ENCODE results near the gene ZNF99.

Gene ZNF99

DNA sequence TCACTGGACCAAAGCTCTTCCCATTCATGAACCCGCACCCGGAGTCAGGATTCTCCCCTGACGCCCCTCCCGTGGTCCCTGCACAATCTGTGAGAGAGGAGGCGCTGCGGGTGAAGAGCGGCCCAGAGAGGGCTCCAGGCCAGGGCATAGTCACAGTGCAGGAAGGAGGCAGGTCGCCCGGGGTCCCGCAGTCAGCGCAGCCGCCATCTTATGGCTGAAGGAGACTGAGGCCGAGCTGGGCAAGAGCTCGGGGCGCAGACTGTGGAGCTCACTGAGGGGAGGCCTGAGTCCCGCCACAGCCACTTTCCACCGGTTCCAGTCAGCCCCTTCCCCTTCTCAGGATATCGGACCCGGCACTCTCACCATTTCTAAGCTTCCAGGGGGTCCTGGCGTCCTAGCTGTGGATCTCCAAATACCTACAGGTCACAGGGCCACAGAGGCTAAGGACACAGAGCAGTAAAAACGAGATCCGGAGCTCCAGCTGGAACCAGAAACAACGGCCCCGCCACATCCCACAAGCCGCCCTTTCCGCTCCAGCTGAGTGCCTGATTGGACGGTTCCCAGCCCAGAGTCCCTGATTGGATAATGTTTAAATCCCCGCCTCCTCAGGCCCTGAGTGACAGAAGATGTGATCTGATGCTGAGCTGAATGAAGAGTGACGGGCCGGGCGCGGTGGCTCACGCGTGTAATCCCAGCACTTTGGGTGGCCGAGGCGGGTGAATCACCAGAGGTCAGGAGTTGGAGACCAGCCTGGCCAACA is at the start of gene ZNF99:
TSS of gene ZNF99 (minus strand) at position 501 of the 760 bp plus-strand sequence. CDS start at position 366, 135 bp downstream.
- no peak within 1 kb of the TSS for H3K9ac ChIP-seq
- TF ChIP-seq, protein P1, sequence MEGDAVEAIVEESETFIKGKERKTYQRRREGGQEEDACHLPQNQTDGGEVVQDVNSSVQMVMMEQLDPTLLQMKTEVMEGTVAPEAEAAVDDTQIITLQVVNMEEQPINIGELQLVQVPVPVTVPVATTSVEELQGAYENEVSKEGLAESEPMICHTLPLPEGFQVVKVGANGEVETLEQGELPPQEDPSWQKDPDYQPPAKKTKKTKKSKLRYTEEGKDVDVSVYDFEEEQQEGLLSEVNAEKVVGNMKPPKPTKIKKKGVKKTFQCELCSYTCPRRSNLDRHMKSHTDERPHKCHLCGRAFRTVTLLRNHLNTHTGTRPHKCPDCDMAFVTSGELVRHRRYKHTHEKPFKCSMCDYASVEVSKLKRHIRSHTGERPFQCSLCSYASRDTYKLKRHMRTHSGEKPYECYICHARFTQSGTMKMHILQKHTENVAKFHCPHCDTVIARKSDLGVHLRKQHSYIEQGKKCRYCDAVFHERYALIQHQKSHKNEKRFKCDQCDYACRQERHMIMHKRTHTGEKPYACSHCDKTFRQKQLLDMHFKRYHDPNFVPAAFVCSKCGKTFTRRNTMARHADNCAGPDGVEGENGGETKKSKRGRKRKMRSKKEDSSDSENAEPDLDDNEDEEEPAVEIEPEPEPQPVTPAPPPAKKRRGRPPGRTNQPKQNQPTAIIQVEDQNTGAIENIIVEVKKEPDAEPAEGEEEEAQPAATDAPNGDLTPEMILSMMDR (IDR thresholded peaks at IDR 0.05): no peak
- no peaks in the 10 kb centered on the region for H3K4me1 ChIP-seq
- peak within 1 kb of the TSS; percentile 54 for H3K4me3 ChIP-seq (ENCODE audit: low read depth, low read length)
- H3K27ac ChIP-seq: no peak within 1 kb of the TSS
- H2AFZ ChIP-seq: no peak within 1 kb of the TSS
- no peaks in the 10 kb centered on the region for H3K27me3 ChIP-seq (ENCODE audit: control insufficient read depth, insufficient read depth, low read length)
- no peaks in the 10 kb centered on the region for H3K9me3 ChIP-seq (ENCODE audit: control insufficient read depth, low read length)
- no peaks in the 10 kb centered on the region for H3K36me3 ChIP-seq (ENCODE audit: control insufficient read depth, insufficient read depth, low read length)
- H3K4me2 ChIP-seq (ENCODE audit: low read length): peak within 1 kb of the TSS; percentile 52
- no peaks in the 10 kb centered on the region for H3K79me2 ChIP-seq

DNA sequence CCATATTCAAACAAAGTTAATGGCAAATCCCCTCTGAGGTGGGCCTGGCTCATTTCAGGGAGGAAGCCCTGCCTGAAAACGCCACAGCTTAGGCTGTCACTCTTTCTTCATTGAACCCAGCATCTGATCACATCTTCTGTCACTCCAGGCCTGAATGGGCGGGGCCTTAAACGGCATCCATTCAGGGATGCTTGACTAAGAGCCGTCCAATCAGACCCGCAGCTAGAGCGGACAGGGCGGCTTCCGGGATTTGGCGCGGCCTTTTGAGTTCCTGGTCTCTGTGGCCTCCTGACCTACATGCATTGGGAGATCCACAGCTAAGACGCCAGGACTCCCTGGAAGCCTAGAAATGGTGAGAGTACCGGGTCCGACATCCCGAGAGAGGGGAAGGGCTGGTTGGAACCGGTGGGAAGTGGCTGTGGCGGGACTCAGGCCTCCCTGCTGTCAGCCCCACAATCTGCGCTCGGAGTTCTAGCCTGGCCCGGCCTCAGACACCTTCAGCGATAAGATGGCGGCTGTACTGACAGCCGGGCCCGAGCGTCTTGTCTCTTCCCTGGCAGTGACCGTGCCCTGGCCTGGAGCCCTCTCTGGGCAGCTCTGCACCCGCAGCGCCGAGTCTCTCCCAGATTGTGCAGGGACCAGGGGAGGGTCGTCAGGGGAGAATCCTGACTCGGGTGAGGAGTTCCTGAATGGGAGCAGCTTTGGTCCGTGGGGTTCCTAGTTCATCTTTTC is 48.2 kb upstream of the ZNF99 start, which contains the start of gene ZNF723:
TSS of gene ZNF723 (plus strand) at position 261 of the 732 bp plus-strand sequence. CDS start at position 350, 89 bp downstream.
- Histone ChIP-seq H3K79me2 (no peaks in the 10 kb centered on the region), H3K4me3 (ENCODE audit: low read depth, low read length) (no peak within 1 kb of the TSS), H3K4me2 (ENCODE audit: low read length) (no peak within 1 kb of the TSS), H3K9ac (no peak within 1 kb of the TSS), H3K4me1 (no peaks in the 10 kb centered on the region), H3K36me3 (ENCODE audit: control insufficient read depth, insufficient read depth, low read length) (no peaks in the 10 kb centered on the region), H3K9me3 (ENCODE audit: control insufficient read depth, low read length) (no peaks in the 10 kb centered on the region), H2AFZ (no peak within 1 kb of the TSS), H3K27ac (no peak within 1 kb of the TSS), H3K27me3 (ENCODE audit: control insufficient read depth, insufficient read depth, low read length) (no peaks in the 10 kb centered on the region)
- TF ChIP-seq, protein P1 (IDR thresholded peaks at IDR 0.05): no peak

DNA sequence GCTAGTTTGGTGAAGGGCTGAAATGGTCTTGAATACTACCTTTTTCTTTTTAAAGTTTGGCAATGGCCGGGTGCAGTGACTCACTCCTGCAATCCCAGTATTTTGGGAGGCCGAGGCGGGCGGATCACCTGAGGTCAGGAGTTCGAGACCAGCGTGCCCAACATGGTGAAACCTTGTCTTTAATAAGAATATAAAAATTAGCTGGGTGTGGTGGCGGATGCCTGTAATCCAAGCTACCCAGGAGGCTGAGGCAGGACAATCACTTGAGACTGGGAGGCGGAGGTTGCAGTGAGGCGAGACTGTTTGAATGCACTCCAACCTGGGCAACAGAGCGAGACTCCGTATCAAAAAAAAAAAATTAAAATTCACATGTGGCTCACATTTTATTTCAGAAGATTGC is 47.3 kb upstream of the ZNF99 start:
- no peak overlapping the region for H3K27ac ChIP-seq

DNA sequence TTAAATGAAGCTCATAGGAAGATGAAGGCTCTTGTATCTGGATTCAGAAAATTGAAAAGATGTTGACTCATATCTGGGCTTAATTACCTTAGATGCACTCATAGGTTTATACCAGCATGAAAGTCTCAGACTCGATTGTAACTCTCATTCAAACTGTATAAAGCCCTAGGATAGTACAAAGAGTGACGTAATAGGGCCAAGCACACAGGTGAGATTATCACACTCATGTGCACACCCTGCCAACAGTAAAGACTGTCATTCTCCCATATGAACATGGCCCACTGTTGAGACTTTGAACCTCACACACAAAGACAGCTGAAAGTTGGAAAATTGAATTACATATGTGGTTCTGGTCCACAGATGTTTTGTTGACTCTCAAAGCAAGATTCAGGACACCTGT is 30.2 kb upstream of the ZNF99 start:
- Histone ChIP-seq H3K9ac (no peak overlapping the region), H3K9me3 (ENCODE audit: control insufficient read depth, low read length) (no peaks in the 10 kb centered on the region), H3K4me3 (ENCODE audit: low read depth, low read length) (no peak overlapping the region), H3K79me2 (no peaks in the 10 kb centered on the region), H2AFZ (no peak overlapping the region), H3K27ac (no peak overlapping the region), H3K4me2 (ENCODE audit: low read length) (no peak overlapping the region), H3K36me3 (ENCODE audit: control insufficient read depth, insufficient read depth, low read length) (no peaks in the 10 kb centered on the region), H3K27me3 (ENCODE audit: control insufficient read depth, insufficient read depth, low read length) (no peaks in the 10 kb centered on the region), H3K4me1 (no peaks in the 10 kb centered on the region)
- TF ChIP-seq, protein P1 (IDR thresholded peaks at IDR 0.05): no peak

More for the DNA sequence above, 47.3 kb upstream of the ZNF99 start:
- Histone ChIP-seq H3K27me3 (ENCODE audit: control insufficient read depth, insufficient read depth, low read length) (no peaks in the 10 kb centered on the region), H3K79me2 (no peaks in the 10 kb centered on the region), H2AFZ (no peak overlapping the region), H3K4me1 (no peaks in the 10 kb centered on the region), H3K4me3 (ENCODE audit: low read depth, low read length) (no peak overlapping the region), H3K9ac (no peak overlapping the region), H3K9me3 (ENCODE audit: control insufficient read depth, low read length) (no peaks in the 10 kb centered on the region), H3K36me3 (ENCODE audit: control insufficient read depth, insufficient read depth, low read length) (no peaks in the 10 kb centered on the region), H3K4me2 (ENCODE audit: low read length) (no peak overlapping the region)
- TF ChIP-seq, protein P1 (IDR thresholded peaks at IDR 0.05): no peak

Measured in parathyroid adenoma (tissue), 2 donors.